Hypothalamus (tissue), 51 donors: ENCODE data around the gene RNU1-3.
A peak's percentile ranks its signal among the peaks of the same experiment; 100 is the strongest.
"Not testable (repeated sequence)": the region's sequence is repeated elsewhere in the genome, so short reads cannot be mapped to it uniquely, and the experiment has no call there.

Experiments
- DNase-seq, 51 donors: peaks; one replicate each; lab custom pipeline; 2025; lab: John Stamatoyannopoulos, UW

The RNU1-3 gene

DNA sequence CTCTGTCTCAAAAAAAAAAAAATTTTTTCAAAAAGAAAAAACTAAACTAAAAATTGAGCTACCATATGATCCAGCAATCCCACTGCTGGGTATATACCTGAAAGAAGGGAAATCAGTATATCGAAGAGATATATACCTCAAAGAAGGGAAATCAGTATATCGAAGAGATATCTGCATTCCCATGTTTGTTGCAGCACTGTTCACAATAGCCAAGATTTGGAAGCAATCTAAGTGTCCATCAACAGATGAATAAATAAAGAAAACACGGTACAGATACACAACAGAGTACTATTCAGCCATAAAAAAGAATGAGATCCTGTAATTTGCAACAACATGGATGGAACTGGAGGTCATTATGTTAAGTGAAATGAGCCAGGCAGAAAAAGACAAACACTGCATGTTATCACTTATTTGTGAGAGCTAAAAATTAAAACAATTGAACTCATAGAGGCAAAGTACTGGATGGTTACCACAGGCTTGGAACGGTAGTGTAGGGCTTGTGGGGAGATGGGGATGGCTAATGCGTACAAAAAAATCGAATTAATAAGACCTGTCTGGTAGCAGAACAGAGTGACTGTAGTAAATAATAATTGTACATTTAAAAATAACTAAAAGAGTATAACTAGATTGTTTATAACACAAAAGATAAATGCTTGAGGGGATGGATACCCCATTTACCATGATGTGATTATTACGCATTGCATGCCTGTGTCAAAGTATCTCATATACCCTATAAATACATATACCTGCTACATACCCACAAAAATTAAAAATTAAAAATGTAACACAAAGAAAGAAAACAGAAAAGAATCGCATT is 25.4 kb downstream of the RNU1-3 start:
- DNase-seq = not testable (repeated sequence)

DNA sequence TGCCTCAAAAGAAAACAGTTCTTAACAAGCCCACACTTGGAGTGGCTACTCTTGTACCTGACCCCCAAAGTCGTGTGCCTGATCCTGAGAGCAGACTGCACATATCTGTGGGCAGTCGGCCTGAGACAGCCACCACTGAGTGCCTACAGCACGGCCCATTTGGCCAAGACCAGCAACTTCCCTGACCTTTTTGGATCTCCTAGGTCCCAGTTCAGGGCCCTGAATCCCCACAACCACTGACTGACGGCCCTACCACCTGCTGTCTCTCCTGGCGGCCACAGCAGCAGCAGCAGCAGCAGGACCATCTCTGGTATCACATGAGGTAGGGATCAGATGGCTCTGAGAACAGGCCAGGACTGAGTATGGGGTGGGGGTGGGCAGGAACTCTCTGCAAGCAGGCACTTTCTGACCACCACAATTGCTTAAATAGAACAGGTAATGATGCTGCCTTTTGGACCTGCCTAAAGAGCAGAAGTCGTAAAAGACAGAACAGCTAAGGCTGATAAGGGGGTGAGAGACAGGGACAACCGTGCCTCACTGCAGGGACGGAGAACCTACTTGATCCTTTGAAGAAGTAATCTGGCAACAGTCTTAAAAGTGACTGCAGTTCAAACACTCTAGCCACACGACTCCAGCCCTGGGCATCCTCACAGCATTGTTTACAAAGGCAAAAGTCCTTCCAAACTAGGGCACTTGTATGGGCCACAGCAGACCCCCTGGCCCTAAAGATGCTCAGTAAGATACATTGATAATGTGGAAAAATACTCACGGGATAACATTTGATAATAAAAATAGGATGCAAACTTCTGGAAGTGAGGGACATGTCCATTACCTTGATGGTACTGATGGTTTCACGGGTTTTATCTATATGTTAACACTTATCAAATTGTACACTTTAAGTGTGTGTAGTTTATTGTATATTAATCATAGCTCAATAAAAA is 27.4 kb downstream of the RNU1-3 start:
- not testable (repeated sequence) for DNase-seq

DNA sequence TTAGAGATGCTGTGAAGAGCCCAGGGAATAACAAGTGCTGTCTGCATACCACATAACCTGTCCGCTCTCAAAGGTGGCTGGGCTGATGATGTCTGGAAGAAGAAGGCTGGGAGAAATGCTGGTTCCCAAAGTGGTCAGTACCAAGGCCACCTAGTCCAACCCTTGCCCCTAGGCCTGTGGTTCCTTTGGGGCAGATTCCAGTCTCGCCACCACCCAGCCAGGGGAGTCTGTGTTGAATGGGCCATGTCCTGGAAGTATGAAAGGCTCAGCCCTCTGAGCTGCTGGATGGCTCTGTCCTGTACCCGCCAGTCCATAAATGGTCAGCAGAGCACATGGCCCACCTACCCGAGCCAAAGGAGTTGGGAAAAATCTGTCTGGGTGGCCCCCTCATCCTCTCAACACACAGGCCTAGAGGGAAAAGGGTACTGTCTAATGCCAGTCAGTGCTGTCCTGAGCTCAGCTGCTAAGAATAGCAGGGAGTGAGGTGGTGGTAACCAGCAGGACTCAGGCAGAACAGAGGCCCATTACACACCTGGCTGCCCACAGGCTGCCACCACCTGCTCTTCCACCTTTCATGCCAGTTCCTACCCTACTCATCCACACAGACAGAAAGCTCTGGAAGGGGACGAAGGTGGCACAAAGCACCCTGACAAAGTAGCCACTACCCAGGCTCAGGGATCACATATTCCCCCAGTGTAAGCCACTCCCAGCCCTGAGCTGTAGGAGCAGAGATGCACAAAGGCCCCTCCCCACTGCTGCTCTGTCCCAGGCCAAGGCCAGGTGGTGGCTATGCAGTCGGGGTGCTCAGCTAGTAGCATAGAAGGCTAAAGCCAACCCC is 28.6 kb downstream of the RNU1-3 start:
- DNase-seq = not testable (repeated sequence)

DNA sequence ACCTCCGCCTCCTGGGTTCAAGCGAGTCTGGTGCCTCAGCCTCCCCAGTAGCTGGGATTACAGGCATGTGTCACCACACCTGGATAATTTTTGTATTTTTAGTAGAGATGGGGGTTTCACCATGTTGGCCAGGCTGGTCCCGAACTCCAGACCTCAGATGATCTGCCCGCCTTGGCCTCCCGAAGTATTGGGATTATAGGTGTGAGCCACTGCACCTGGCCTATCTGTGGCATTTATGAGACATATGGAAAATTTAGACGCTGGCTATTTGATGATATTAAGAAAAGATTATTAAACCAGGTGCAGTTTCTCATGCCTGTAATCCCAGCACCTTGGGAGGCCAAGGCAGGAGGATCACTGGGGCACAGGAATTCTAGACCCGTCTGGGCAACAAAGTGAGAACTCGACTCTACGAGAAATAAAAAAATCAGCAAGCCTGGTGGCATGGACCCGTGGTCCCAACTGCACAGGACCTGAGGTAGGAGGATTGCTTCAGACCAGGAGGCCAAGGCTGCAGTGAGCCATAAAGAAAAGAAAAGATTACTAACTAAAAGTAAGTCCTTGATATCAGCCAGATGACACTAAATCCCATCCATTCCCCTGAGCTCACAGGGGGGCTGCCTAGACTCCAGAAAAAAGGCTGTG is 30.1 kb downstream of the RNU1-3 start:
- not testable (repeated sequence) for DNase-seq

DNA sequence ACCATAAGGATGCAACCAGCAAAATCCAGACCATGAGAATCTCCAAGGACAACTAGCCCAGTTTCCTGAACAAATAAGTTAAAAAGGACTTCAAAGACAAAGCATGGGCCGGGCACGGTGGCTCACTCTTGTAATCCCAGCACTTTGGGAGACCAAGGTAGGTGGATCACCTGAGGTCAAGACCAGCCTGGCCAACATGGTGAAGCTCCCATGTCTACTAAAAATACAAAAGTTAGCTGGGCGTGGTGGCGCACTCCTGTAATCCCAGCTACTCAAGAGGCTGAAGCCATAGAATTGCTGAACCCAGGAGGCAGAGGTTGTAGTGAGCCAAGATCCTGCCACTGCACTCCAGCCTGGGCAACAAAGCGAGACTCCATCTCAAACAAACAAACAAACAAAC is 30.8 kb downstream of the RNU1-3 start:
- not testable (repeated sequence) for DNase-seq

DNA sequence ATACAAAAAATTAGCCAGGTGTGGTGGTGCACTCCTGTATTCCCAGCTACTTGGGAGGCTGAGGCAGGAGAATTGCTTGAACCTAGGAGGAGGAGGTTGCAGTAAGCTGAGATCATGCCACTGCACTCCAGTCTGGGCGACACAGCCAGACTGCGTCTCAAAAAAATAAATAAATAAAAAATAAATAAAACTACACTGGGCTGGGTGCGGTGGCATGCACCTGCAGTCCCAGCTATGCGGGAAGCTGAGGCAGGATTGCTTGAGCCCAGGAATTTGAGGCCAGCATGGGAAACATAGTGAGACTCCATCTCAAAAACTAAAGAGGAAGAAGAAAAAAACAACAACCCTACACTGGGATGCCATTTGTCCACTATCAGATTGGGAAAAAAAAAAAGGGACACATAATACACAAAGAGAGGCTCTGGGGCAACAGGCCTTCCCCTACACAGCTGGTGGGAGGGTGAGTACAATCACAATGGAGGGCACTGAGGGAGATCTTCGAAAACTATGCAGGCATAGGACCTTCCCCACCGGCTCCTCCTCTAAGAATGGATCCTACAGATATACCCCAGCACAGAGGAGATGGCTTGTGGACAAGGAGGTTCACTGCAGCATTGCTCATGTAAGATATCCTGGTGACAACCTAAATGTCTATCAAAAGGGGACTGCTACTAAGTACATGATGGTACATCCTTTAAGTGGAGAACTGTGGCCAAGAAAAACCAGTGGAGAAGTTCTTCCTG is 33.0 kb downstream of the RNU1-3 start:
- peak in 2 of 51 donors; percentile 20 to 36 for DNase-seq

DNA sequence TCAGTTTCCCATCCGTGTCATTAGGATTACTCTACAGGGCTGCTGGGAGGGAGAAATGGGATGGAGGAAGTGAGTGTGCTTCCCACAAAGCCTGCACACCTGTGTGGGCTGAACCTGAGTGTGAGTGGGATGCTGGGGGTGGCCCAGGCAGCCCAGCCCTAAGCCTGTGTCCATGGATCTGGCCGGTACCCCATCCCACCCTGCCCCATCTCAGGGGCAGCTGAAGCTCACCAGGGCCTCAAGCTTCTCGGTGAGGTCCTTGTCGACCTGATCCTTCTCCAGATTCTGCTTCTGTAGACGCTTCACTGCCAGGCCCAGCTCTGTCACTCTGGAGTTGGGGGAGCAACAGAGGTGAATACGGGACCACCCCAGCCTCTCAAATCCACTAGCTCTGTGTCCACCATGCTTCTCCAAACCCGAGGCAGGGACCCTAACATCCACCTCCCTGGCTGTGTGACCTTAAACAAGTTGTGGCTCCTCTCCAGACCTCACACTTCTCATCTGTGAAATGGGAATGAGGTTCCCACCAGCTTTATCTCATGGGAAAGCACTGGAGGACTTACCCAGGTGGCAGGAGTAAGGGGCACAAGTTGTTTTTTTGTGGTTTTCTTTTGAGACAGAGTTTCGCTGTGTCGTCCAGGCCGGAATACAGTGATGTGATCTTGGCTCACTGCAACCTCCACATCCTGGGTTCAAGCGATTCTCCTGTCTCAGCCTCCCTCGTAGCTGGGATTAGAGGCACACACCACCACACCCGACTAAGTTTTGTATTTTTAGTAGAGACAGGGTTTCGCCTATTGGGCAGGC is 34.5 kb downstream of the RNU1-3 start:
- not testable (repeated sequence) for DNase-seq

DNA sequence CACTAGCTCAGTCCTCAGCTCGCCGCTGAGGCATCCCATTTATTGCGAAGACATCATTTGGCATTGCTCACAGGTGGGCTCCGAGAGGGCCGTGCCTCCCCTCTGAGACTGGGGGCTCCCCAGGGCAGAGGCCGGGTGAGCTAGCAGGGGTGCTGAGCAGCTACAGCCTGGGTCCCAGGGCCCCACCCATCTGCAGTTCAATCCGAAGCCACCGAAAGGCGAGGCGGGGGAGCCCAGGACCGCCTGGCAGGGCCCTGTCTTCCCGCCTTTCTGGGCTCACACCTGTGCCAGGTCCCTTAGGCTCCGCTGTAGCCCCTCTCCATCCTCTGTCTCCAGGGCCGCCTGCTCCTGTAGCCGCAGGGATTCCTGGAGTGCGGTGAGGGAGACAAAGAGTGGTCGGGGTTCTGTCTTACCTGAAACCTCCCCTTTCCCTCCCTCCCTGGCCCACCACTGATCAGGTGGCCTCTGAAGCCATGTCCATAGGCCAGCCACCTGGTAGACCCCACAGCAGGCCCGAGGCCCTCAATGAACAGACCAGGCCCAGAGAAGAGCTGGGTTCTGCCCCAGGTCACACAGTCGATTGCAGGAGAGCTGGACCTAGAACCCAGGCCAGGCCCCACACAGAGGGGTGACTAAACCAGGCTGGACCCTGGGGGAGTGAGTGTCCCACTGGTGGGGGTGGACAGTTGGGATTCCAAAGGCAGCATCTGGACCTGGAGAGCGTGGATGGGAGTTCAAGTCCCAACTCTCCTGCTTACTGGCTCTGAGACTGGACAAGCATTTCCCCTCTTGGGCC is 35.3 kb downstream of the RNU1-3 start:
- no peak for DNase-seq

DNA sequence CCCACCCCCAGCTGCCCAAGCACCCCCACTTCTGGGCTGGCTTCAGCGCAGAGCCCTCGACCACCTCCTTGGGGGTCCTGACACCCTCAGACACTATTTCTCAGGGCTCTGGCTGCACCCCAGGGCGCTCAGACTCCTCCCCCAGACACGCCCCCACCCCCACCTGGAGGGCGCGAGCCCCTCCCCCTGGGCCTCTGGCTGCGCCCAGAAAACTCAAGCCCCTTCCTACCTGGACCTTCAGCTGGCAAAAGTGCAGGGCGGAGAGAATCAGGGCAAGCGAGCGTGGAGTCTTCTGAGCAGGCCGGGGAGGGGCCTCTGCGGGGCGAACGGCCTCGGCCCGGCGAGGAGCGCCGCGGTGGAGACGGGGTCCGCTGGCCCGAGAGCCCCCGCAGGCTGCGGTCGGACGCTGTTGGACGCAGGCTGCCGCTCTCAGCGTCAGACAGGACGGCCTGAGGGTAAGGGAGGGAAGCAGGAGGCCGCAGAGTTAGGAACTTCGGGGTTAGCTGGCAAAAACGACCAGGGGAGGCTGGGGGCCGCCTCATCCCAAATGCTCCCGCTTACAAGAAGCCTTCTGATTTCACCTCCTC is 36.0 kb downstream of the RNU1-3 start:
- DNase-seq = no peak

DNA sequence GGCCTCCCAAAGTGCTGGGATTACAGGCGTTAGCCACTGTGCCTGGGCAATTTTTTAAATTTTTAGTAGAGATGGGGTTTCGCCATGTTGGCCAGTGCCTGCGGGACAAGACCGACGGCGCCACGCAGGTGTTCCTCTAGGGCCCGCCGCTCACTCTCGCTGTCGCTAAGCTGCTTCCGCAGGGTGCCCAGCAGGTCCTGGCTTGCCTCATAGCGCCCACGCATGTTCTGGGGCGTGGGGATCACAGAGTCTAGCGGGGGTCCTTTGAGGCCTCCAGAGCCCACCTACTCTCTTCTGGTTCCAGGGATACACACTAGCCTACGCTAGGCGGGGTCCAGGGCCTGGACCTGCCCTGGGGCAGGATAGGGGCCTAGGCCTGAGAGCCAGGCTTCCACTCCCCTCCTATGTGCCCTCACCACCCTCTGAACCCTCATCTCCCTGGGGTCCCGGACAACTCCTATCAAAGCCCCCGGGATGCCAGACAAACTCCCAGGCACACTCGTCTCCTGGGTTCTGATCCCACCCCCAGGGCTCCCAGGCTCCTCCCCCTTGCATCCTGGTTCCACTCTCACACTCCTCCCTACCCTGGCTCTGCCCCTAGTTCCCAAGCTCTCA is 36.7 kb downstream of the RNU1-3 start:
- DNase-seq = not testable (repeated sequence)

DNA sequence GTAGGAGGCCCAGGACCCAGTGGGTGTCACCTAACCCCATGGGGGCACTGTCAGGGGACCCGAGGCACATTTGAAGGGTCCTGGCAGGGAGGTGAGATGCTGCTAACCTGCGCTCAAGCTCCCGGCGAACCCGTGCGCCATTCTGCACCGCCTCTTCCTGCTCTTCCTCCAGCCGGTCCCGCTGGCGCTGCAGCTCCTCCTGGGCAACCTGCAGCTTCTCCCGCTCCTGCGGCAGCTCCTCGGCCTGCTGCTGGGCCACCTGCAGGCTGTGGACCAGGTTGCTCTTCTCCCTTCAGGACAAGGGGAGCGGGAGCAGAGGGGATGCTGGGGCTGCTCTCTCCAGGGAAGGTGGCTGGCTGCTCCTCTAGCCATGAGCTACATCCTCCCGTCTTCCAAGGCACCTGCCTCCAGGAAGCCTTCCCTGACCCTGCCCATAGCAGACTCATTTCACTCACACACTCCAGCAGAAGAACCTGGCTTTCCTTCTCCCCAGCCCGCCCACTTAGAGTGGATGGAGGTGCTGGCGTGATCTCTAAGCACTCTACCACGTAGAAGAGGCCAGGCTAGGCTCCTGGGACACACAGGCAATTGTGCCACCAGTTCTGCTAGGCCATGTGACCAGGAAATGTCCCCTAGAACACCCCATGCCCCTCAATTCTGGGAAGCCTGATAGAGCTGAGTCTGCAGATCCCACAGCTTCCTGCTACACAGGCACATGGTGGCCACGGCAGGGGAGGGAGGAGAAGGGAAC is 38.2 kb downstream of the RNU1-3 start:
- DNase-seq = no peak

DNA sequence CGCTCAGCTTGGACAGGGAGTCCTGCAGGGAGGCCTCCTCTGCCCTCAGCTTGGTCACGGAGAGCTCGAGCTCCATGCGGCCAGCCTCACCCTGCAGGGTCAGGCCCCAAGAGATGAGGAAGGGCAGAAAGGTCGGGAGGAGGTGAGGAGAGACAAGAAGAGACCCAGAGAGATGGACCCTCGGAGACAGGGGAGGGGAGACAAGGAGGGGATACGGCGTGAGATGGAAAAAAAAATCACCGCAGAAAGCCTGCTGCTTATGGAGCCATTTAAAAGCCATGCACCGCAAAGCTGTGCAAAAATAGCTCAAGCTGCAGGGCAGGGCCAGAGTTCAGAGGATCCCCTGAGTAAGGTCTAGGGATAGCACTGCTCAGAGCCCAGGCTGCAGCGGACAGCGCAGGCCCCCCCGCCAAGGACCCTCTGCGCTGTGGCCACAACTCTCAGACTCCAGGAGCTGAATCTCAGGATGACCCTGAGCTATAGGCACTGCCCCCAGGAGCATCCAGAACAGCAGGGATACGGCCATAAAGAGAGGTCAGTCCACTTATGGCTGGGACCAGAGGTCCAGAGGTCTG is 40.3 kb downstream of the RNU1-3 start:
- DNase-seq = not testable (repeated sequence)

DNA sequence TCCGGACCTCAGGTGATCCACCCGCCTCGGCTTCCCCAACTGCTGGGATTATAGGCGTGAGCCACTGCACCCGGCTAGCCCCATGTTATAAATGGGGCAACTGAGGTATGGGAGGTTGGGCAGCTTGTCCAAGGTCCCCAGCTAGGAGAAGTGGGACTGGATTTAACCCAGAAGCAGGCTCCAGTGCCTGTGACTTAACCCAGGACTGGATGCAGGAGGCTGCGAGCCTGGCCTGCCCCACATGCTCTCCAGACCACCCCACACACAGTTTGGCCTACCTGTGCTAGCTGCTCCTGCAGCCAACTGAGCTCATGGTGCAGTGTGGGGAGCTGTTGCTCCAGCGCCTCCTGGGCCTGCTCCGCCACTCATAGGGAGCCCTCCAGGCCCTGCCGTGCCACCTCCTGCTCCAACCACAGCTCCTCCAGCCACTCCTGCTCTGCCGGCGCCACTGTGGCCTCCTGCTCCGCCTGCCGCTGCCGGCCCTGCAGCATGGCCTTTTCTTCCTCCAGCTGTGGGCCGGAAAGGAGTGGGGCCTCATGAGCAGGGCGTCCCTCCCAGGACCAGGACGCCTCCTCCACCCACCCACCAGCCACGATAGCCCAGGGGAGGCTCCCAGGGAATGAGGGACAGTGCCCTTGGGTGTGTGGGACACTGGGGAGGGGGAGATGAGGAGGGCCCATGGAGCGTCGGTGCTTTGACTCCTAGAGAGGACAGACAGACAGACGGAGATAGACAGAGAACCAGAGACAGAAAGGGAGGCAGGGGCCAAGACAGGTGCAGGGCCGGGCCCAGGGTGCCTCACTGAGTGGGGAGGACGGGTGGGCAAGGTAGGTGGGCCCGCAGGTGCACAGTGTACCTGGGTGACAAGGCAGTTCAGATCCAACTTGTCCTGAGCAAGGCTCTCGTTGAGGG is 41.0 kb downstream of the RNU1-3 start:
- DNase-seq = no peak
